Memory B cell (primary cell): Measurements from ENCODE around the gene NEIL1.
"Not testable (repeated sequence)": the region's sequence is repeated elsewhere in the genome, so short reads cannot be mapped to it uniquely, and the experiment has no call there.

Source experiments
- ATAC-seq: fragments of 150-1000 bp; cut with Tn5 transposase; 2 replicates; pipeline ENCODE4 v1.10.0; 2021; ENCODE audit warnings: low read depth, mild to moderate bottlenecking, moderate library complexity
- DNase-seq, 2 donors: peaks; one replicate each; pipeline ENCODE4 v3.0.0; 2022; ENCODE audit warnings: low spot score in 2 of 2
- H3K27ac Mint-ChIP-seq: one replicate; pipeline ENCODE4 v1.8.0; 2022; ENCODE audit warnings: mild to moderate bottlenecking, moderate library complexity, mixed read lengths
- H3K27me3 Mint-ChIP-seq: one replicate; pipeline ENCODE4 v1.8.0; 2022; ENCODE audit warnings: mixed read lengths
- H3K36me3 Mint-ChIP-seq: one replicate; pipeline ENCODE4 v1.8.0; 2022; ENCODE audit warnings: mild to moderate bottlenecking, mixed read lengths
- H3K4me1 Mint-ChIP-seq: one replicate; pipeline ENCODE4 v1.8.0; 2022; ENCODE audit warnings: mixed read lengths
- H3K4me3 Mint-ChIP-seq: one replicate; pipeline ENCODE4 v1.8.0; 2022; ENCODE audit warnings: mild to moderate bottlenecking, moderate library complexity, mixed read lengths
- H3K9me3 Mint-ChIP-seq: one replicate; pipeline ENCODE4 v1.8.0; 2022; ENCODE audit warnings: mixed read lengths

The NEIL1 gene

GRCh38 chr15:75367406-75367912, 20.6 kb downstream of the NEIL1 start:
- Mint-ChIP-seq H3K9me3 (no peaks in the 10 kb centered on the region), H3K4me1 (peaks cover 11% of the 10 kb centered on the region), H3K27ac (peak overlapping the region; percentile 96), H3K4me3 (peak overlapping the region; percentile 89), H3K27me3 (no peaks in the 10 kb centered on the region), H3K36me3 (peaks cover 3% of the 10 kb centered on the region)
- DNase-seq (no peak), ATAC-seq (no peak)

- Mint-ChIP-seq H3K9me3 (no peaks in the 10 kb centered on the region), H3K27me3 (no peaks in the 10 kb centered on the region), H3K36me3 (peaks cover 6% of the 10 kb centered on the region), H3K27ac (peak within 1 kb of the TSS; percentile 96), H3K4me3 (peak within 1 kb of the TSS; percentile 89), H3K4me1 (peaks cover 11% of the 10 kb centered on the region)
- DNase-seq = peak; percentile 92 to 93
- ATAC-seq = peak; percentile 90
Observed at GRCh38 chr15:75367913-75368688, 21.3 kb downstream of the NEIL1 start, which contains the start of gene MAN2C1. MAN2C1 (minus strand) TSS chr15:75368607; CDS start chr15:75368583, 24 bp downstream.

- H3K27ac Mint-ChIP-seq = peak overlapping the region; percentile 96
- H3K9me3 Mint-ChIP-seq = no peaks in the 10 kb centered on the region
- ATAC-seq (no peak), DNase-seq (no peak)
- peak overlapping the region; percentile 89 for H3K4me3 Mint-ChIP-seq
- no peaks in the 10 kb centered on the region for H3K27me3 Mint-ChIP-seq
- H3K36me3 Mint-ChIP-seq = peaks cover 6% of the 10 kb centered on the region
- peaks cover 11% of the 10 kb centered on the region for H3K4me1 Mint-ChIP-seq
Observed at GRCh38 chr15:75368689-75369239, 21.9 kb downstream of the NEIL1 start.

GRCh38 chr15:75369897-75370581, 23.2 kb downstream of the NEIL1 start:
- H3K36me3 Mint-ChIP-seq = peaks cover 14% of the 10 kb centered on the region

GRCh38 chr15:75371486-75371885, 24.6 kb downstream of the NEIL1 start:
- H3K36me3 Mint-ChIP-seq = peaks cover 24% of the 10 kb centered on the region
- ATAC-seq = no peak
- no peak overlapping the region for H3K27ac Mint-ChIP-seq
- DNase-seq = no peak
- H3K4me3 Mint-ChIP-seq = no peak overlapping the region
- no peaks in the 10 kb centered on the region for H3K9me3 Mint-ChIP-seq
- peaks cover 16% of the 10 kb centered on the region for H3K4me1 Mint-ChIP-seq
- H3K27me3 Mint-ChIP-seq = no peaks in the 10 kb centered on the region

More at GRCh38 chr15:75369897-75370581, 23.2 kb downstream of the NEIL1 start:
- Mint-ChIP-seq H3K27me3 (no peaks in the 10 kb centered on the region), H3K27ac (peak overlapping the region; percentile 96), H3K9me3 (no peaks in the 10 kb centered on the region), H3K4me1 (peaks cover 16% of the 10 kb centered on the region), H3K4me3 (peak overlapping the region; percentile 62)
- ATAC-seq (no peak), DNase-seq (no peak)

- DNase-seq (no peak), ATAC-seq (no peak)
- no peaks in the 10 kb centered on the region for H3K9me3 Mint-ChIP-seq
- peaks cover 16% of the 10 kb centered on the region for H3K4me1 Mint-ChIP-seq
- no peak overlapping the region for H3K4me3 Mint-ChIP-seq
- H3K36me3 Mint-ChIP-seq = peaks cover 26% of the 10 kb centered on the region
- no peaks in the 10 kb centered on the region for H3K27me3 Mint-ChIP-seq
- H3K27ac Mint-ChIP-seq = no peak overlapping the region
Observed at GRCh38 chr15:75371901-75372688, 25.3 kb downstream of the NEIL1 start.

GRCh38 chr15:75380773-75381172, 33.9 kb downstream of the NEIL1 start:
- Mint-ChIP-seq H3K27me3 (no peaks in the 10 kb centered on the region), H3K4me3 (no peak overlapping the region), H3K4me1 (peaks cover 21% of the 10 kb centered on the region), H3K9me3 (no peaks in the 10 kb centered on the region), H3K27ac (peak overlapping the region; percentile 37), H3K36me3 (peaks cover 19% of the 10 kb centered on the region)
- ATAC-seq (peak; percentile 82), DNase-seq (no peak)

- H3K27me3 Mint-ChIP-seq, ATAC-seq, H3K4me3 Mint-ChIP-seq, H3K9me3 Mint-ChIP-seq, DNase-seq, H3K27ac Mint-ChIP-seq: not testable (repeated sequence)
- Mint-ChIP-seq H3K36me3 (peaks cover 18% of the 10 kb centered on the region), H3K4me1 (peaks cover 30% of the 10 kb centered on the region)
Observed at GRCh38 chr15:75383986-75384385, 37.1 kb downstream of the NEIL1 start.

GRCh38 chr15:75389791-75390382, 43.0 kb downstream of the NEIL1 start:
- Mint-ChIP-seq H3K36me3 (peaks cover 34% of the 10 kb centered on the region), H3K4me3 (no peak overlapping the region), H3K27me3 (no peaks in the 10 kb centered on the region), H3K9me3 (no peaks in the 10 kb centered on the region), H3K27ac (no peak overlapping the region), H3K4me1 (peaks cover 14% of the 10 kb centered on the region)
- ATAC-seq (no peak), DNase-seq (no peak)

GRCh38 chr15:75397494-75397893, 50.7 kb downstream of the NEIL1 start:
- peaks cover 3% of the 10 kb centered on the region for H3K4me1 Mint-ChIP-seq
- H3K4me3 Mint-ChIP-seq = no peak overlapping the region
- H3K27me3 Mint-ChIP-seq = no peaks in the 10 kb centered on the region
- DNase-seq (no peak), ATAC-seq (no peak)
- peaks cover 39% of the 10 kb centered on the region for H3K36me3 Mint-ChIP-seq
- H3K9me3 Mint-ChIP-seq = no peaks in the 10 kb centered on the region
- peak overlapping the region; percentile 5 for H3K27ac Mint-ChIP-seq

GRCh38 chr15:75403892-75404291, 57.1 kb downstream of the NEIL1 start:
- DNase-seq (no peak), ATAC-seq (no peak)
- H3K27ac Mint-ChIP-seq = peak overlapping the region; percentile 60
- H3K4me1 Mint-ChIP-seq = no peaks in the 10 kb centered on the region
- H3K27me3 Mint-ChIP-seq = no peaks in the 10 kb centered on the region
- H3K4me3 Mint-ChIP-seq = no peak overlapping the region
- peaks cover 35% of the 10 kb centered on the region for H3K36me3 Mint-ChIP-seq
- no peaks in the 10 kb centered on the region for H3K9me3 Mint-ChIP-seq
